Stimulated activated CD4-positive, alpha-beta T cell treated with anti-CD3 and anti-CD28 coated beads, Interleukin-1b, Interleukin-23, amount 100 ng/mL, for 48 hours (primary cell): ENCODE results near the gene MRC2.

Experiments used
- DNase-seq: peaks from one replicate; pipeline ENCODE4 v3.0.0-alpha.2; 2020

The MRC2 gene

GRCh38 chr17:62705156-62705777 lies 77.8 kb downstream of the MRC2 start:
- no peak for DNase-seq

GRCh38 chr17:62705778-62706597 lies 78.5 kb downstream of the MRC2 start:
- DNase-seq: no peak

GRCh38 chr17:62706598-62707424 lies 79.3 kb downstream of the MRC2 start:
- DNase-seq: no peak

- no peak for DNase-seq
These were observed 79.9 kb downstream of the MRC2 start for GRCh38 chr17:62707425-62707739.

- no peak for DNase-seq
These were observed 81.1 kb downstream of the MRC2 start for GRCh38 chr17:62708587-62708986.

GRCh38 chr17:62712171-62712581 lies 84.7 kb downstream of the MRC2 start:
- DNase-seq: no peak

- DNase-seq: no peak
These were observed 85.8 kb downstream of the MRC2 start for GRCh38 chr17:62713086-62713881.

GRCh38 chr17:62714016-62714777 lies 86.7 kb downstream of the MRC2 start:
- no peak for DNase-seq

GRCh38 chr17:62715882-62716390 lies 88.5 kb downstream of the MRC2 start:
- no peak for DNase-seq

GRCh38 chr17:62716834-62717588 lies 89.5 kb downstream of the MRC2 start:
- no peak for DNase-seq

GRCh38 chr17:62717589-62717855 lies 90.1 kb downstream of the MRC2 start:
- no peak for DNase-seq

GRCh38 chr17:62717889-62718288 lies 90.4 kb downstream of the MRC2 start:
- no peak for DNase-seq

- peak; percentile 43 for DNase-seq
These were observed 91.0 kb downstream of the MRC2 start for GRCh38 chr17:62718429-62718828.

- DNase-seq: no peak
These were observed 92.1 kb downstream of the MRC2 start for GRCh38 chr17:62719586-62719985.

GRCh38 chr17:62720126-62720850 lies 92.8 kb downstream of the MRC2 start:
- no peak for DNase-seq

- DNase-seq: no peak
These were observed 95.2 kb downstream of the MRC2 start for GRCh38 chr17:62722625-62723024.

- DNase-seq: no peak
These were observed 96.4 kb downstream of the MRC2 start for GRCh38 chr17:62723842-62724241.

GRCh38 chr17:62724398-62725146 lies 97.1 kb downstream of the MRC2 start:
- peak; percentile 88 for DNase-seq

GRCh38 chr17:62725791-62726249 lies 98.3 kb downstream of the MRC2 start:
- no peak for DNase-seq
